Measurements from ENCODE around the gene SLC16A3.

DNA sequence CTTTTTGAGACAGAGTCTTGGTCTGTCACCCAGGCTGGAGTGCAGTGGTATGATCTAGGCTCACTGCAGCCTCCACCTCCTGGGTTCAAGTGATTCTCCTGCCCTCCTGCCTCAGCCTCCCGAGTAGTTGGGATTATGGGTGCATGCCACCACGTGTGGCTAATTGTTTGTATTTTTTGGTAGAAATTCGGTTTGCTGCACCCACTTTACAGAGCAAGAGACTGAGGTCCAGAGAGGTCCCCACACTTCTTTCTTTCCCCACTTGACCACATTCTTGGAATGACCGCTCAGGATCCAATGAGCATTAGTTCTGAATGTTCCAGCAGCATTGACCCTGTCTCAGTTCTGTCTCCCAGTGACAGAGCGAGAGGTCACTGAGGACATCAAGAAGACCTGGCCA, 5.3 kb upstream of the SLC16A3 start:
- no peak for TF ChIP-seq POLR2AphosphoS5 (IDR thresholded peaks at IDR 0.05; ENCODE audit: low read depth, low read length)
- TF ChIP-seq SIN3A (IDR thresholded peaks at IDR 0.05; ENCODE audit: borderline replicate concordance, insufficient read depth, low read length) = no peak
- no peak for TF ChIP-seq REST (IDR thresholded peaks at IDR 0.05; ENCODE audit: insufficient read depth in 1 of 2, low read depth in 2 of 2, low read length in 2 of 2)
- no peak for TF ChIP-seq TAF1 (IDR thresholded peaks at IDR 0.05; ENCODE audit: borderline replicate concordance, insufficient read depth, low read length)
- no peak for TF ChIP-seq FOXP2 (optimal IDR thresholded peaks at IDR 0.05; ENCODE audit: borderline replicate concordance, extremely low read depth, extremely low read length, insufficient read depth)

Measured in PFSK-1 (cell line).